AG10803 (cell line): ENCODE results near the gene UGGT1.

Source experiments
- DNase-seq: peaks from one replicate; pipeline ENCODE4 v3.0.0; 2010; ENCODE audit warnings: low read depth
- H3K4me3 ChIP-seq: 2 replicates; pipeline ENCODE4 v1.5.1; 2011; ENCODE audit warnings: mild to moderate bottlenecking, low read length, control low read depth
- TF ChIP-seq, protein P1 (sequence below): conservative IDR thresholded peaks from 2 replicates; pipeline ENCODE4 v1.5.1; 2011; ENCODE audit warnings: mild to moderate bottlenecking, low read length, control low read depth, inconsistent platforms

The UGGT1 gene

DNA sequence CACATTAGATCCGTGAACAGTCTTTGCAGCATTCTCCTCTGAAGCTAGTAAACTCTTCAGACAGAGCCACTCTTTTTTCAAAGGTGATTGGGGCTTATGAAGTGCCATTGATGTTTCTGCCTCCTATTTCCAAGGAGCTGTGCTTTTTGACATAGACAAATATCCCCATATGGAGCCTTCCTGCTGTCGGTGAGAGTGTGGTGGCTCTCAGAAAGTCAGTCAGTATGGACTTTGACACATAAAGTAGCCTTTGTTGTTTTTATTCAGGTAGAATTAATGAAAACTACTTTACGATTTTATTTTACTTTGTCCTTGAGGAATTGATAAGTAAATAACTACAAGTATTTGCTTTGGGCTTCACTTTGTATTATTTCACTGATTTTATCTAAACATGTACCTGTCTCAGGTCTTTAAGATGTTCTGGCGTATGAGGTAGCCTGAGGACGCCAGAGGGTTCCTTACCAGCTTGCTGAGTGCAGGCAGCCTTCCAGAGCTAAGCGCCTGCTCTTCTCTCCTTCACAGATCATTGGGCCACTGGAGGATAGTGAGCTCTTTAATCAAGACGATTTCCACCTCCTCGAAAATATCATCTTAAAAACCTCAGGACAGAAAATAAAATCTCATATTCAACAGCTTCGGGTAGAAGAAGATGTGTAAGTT is 69.7 kb downstream of the UGGT1 start:
- H3K4me3 ChIP-seq: no peak overlapping the region
- TF ChIP-seq, protein P1, sequence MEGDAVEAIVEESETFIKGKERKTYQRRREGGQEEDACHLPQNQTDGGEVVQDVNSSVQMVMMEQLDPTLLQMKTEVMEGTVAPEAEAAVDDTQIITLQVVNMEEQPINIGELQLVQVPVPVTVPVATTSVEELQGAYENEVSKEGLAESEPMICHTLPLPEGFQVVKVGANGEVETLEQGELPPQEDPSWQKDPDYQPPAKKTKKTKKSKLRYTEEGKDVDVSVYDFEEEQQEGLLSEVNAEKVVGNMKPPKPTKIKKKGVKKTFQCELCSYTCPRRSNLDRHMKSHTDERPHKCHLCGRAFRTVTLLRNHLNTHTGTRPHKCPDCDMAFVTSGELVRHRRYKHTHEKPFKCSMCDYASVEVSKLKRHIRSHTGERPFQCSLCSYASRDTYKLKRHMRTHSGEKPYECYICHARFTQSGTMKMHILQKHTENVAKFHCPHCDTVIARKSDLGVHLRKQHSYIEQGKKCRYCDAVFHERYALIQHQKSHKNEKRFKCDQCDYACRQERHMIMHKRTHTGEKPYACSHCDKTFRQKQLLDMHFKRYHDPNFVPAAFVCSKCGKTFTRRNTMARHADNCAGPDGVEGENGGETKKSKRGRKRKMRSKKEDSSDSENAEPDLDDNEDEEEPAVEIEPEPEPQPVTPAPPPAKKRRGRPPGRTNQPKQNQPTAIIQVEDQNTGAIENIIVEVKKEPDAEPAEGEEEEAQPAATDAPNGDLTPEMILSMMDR: no peak
- DNase-seq: no peak

- TF ChIP-seq, protein P1: no peak
- DNase-seq: no peak
- H3K4me3 ChIP-seq: no peak overlapping the region
Observed at GRCh38 chr2:128162266-128162665, 71.3 kb downstream of the UGGT1 start.

DNA sequence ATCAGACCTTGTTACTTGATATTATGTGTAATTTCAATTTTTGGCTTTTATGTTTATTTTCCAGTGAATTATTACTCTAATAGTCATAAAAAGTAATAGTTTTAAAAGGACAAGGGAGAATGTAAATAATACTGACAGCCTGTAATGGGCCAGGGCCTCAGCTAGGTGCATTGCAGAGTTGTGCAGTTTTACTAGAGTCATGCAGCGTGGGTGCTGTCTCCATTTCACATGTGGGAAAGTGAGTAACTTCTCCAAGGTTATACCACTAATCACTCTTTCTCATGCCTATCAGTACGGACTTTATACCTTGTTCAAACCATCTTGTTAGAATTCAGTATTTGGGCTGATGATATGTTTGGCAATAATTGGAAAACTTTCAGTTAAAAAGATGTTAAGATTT is 73.3 kb downstream of the UGGT1 start:
- no peak for DNase-seq
- TF ChIP-seq, protein P1: no peak
- no peak overlapping the region for H3K4me3 ChIP-seq

- TF ChIP-seq, protein P1: no peak
- no peak overlapping the region for H3K4me3 ChIP-seq
- DNase-seq: no peak
Observed at GRCh38 chr2:128166746-128167353, 75.8 kb downstream of the UGGT1 start.

- no peak for DNase-seq
- TF ChIP-seq, protein P1: no peak
- no peak overlapping the region for H3K4me3 ChIP-seq
Observed at GRCh38 chr2:128169094-128169493, 78.1 kb downstream of the UGGT1 start.

- no peak overlapping the region for H3K4me3 ChIP-seq
- DNase-seq: peak; percentile 23
- TF ChIP-seq, protein P1: no peak
Observed at GRCh38 chr2:128169497-128169896, 78.5 kb downstream of the UGGT1 start.
